ENCODE data around the gene PALLD. TPM values are rescaled to one million over a fixed set of nuclear protein-coding genes. Genes with fewer than 3 reads are reported as not detected.

PALLD gene
- total RNA-seq, 1 experiment from 2014 or later: 18.3 TPM

DNA sequence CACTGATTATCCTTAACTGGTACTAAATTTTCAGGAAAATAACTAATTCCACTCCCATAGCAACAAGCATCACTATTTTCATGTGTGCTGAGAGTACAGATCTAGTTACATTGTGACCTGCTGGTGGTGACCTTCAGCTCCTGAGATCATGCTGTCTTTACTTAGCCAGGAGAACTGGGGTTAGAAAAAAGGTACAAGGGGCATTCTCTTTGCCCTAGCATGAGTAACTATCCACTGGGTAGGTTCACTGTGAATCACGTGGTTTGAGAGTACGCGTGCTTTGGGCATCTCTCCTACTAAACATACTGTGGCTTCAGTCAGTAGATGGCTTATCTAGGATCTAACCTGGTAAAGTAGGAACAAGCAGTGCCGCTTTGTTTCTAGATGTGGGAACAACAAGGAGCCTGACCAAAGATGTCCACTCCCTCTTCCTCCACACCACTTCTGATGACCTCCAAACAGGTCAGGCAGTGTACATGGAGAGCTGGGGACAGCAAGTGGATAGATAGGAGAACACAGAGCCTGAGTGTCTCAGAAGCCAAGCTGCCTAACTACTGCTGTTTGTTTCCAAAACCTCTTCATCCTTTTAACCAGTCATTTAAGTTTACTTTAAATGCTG lies 423.0 kb downstream of the PALLD start:
- Mint-ChIP-seq H3K27me3 (ENCODE audit: low read depth) (no peaks in the 10 kb centered on the region), H3K27ac (peak overlapping the region; percentile 39 to 93 (median 77); a peak in 6 of 7 replicates), H3K4me1 (peaks cover 33 to 50% of the 10 kb centered on the region in 2 experiments), H3K9me3 (no peaks in the 10 kb centered on the region), H3K36me3 (ENCODE audit: insufficient read depth in 1 of 3, low read depth in 3 of 3) (peaks cover 0 to 16% (median 10%) of the 10 kb centered on the region in 3 experiments; a peak in 4 of 7 replicates), H3K4me3 (no peak overlapping the region)
- H3K4me1 ChIP-seq (ENCODE audit: insufficient read depth, low read length): peaks cover 8% of the 10 kb centered on the region
- H4K5ac ChIP-seq (ENCODE audit: insufficient read length, low read depth, low read length): no peak overlapping the region
- H3K4me2 ChIP-seq (ENCODE audit: insufficient read depth, insufficient read length, low read length): no peak overlapping the region
- WGBS (ENCODE audit: extremely low coverage, insufficient read length, low lambda C conversion rate): no CpG with 5 or more reads among the region's 4 CpGs
- no peak overlapping the region for H2AK5ac ChIP-seq (ENCODE audit: insufficient read length, low read length)
- peak overlapping the region; percentile 1 for H3K27ac ChIP-seq (ENCODE audit: insufficient read length, low read depth, low read length)
- no peaks in the 10 kb centered on the region for H3K79me2 ChIP-seq (ENCODE audit: insufficient read depth, low read length)
- H4K8ac ChIP-seq (replicated peaks; ENCODE audit: insufficient read length, low read depth, low read length): no peak overlapping the region
- H3K23me2 ChIP-seq (ENCODE audit: insufficient read length, low read depth, low read length, poor library complexity, severe bottlenecking): no peaks in the 10 kb centered on the region
- H2BK20ac ChIP-seq (ENCODE audit: low read depth, low read length, poor library complexity, severe bottlenecking): no peak overlapping the region
- no peak overlapping the region for H2AFZ ChIP-seq (ENCODE audit: low read length)
- no peak overlapping the region for H3K56ac ChIP-seq (ENCODE audit: insufficient read length, low read depth, low read length)
- no peak overlapping the region for H2BK120ac ChIP-seq (ENCODE audit: low read depth, low read length, poor library complexity, severe bottlenecking)
- no peak overlapping the region for H2BK15ac ChIP-seq (ENCODE audit: low read depth, low read length)
- H4K91ac ChIP-seq (ENCODE audit: insufficient read length, low read depth, low read length): no peak overlapping the region
- H3K79me1 ChIP-seq (ENCODE audit: insufficient read depth, low read depth, low read length, poor library complexity, severe bottlenecking): no peaks in the 10 kb centered on the region
- H3K9me3 ChIP-seq (ENCODE audit: control insufficient read depth, low read depth, low read length): no peaks in the 10 kb centered on the region
- no peak overlapping the region for H3T11ph ChIP-seq (ENCODE audit: low read length)
- no peak overlapping the region for H3K4ac ChIP-seq (ENCODE audit: low read depth, low read length)
- H4K20me1 ChIP-seq (ENCODE audit: control insufficient read depth, insufficient read depth, insufficient read length): no peaks in the 10 kb centered on the region
- H3K27me3 ChIP-seq (ENCODE audit: insufficient read depth, low read length): no peaks in the 10 kb centered on the region
- no peak overlapping the region for H2BK5ac ChIP-seq (ENCODE audit: insufficient read length, low read length)
- H3K18ac ChIP-seq (ENCODE audit: insufficient read length, low read depth, low read length): no peak overlapping the region
- no peak overlapping the region for H3K14ac ChIP-seq (ENCODE audit: insufficient read depth, low read length)
- TF ChIP-seq CTCF (conservative IDR thresholded peaks at IDR 0.05): no peak
- H3K23ac ChIP-seq (ENCODE audit: insufficient read length, low read depth, low read length): no peak overlapping the region
- DNase-seq: no peak
- no peak overlapping the region for H3K9ac ChIP-seq (ENCODE audit: extremely low read depth, insufficient read length, low read length)
- no peak overlapping the region for H2BK12ac ChIP-seq (ENCODE audit: insufficient read length, low read depth, low read length)

Measured in H9 (cell line).